ENCODE results near the gene MORC1.

DNA sequence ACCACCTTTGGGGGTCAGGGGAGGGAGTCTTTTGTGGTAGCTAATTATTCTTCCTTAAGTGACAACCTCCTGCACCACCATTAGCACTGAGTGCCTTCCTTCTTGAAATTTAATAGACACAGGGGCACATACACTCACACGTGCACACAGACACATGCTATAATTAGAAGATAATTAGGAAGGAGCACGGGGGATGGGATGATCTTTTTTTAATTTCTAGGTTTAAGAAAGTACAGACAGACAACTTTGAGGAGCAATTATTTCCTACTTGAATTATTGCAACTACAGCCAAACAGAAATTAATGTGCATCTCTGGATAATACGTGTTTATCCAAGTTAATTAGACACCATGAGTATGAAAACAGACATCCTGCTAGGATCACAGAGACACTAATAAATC lies 119.5 kb downstream of the MORC1 start:
- no peak for TF ChIP-seq EZH2 (IDR thresholded peaks at IDR 0.05; ENCODE audit: borderline replicate concordance, low read length)
- TF ChIP-seq, protein P1, sequence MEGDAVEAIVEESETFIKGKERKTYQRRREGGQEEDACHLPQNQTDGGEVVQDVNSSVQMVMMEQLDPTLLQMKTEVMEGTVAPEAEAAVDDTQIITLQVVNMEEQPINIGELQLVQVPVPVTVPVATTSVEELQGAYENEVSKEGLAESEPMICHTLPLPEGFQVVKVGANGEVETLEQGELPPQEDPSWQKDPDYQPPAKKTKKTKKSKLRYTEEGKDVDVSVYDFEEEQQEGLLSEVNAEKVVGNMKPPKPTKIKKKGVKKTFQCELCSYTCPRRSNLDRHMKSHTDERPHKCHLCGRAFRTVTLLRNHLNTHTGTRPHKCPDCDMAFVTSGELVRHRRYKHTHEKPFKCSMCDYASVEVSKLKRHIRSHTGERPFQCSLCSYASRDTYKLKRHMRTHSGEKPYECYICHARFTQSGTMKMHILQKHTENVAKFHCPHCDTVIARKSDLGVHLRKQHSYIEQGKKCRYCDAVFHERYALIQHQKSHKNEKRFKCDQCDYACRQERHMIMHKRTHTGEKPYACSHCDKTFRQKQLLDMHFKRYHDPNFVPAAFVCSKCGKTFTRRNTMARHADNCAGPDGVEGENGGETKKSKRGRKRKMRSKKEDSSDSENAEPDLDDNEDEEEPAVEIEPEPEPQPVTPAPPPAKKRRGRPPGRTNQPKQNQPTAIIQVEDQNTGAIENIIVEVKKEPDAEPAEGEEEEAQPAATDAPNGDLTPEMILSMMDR (IDR thresholded peaks at IDR 0.05; ENCODE audit: low read length): no peak

Measured in OCI-LY1 (cell line).